Measurements from ENCODE around the gene CFAP74.

The CFAP74 gene

DNA sequence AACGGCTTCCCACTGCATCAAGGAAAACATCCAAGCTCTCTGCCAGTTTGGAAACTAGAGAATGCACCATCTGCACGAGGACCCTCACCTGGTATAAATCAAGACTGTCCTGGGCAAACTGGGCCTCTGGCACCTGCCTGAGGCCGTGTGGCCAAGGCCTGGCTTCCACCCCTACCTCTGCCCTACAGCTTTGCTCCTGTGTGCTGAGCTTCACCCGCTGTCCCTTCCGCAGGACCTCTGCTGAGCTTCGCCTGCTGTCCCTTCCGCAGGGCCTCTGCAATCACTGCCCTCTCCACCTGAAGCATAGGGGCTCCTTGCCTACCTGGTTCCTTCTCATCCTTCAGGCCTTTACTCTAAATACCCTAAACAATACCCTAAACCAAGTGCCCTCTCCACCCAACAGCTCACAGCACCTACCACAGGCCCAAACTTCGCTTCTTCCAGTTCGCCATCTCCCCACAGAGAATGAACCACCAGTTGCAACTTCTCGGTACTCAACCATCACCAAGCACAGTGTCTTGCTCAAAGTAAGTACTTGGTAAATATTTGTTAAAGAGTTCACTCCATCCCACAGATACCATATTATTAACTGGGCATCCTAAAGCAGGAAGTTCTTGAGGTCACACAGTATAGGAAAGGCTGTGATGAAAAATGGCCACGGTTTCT is 131.1 kb downstream of the CFAP74 start:
- Histone ChIP-seq H3K4me3 (ENCODE audit: low read length) (no peak overlapping the region), H3K36me3 (ENCODE audit: control insufficient read depth, insufficient read depth, low read length) (peaks cover 8% of the 10 kb centered on the region), H3K4me1 (ENCODE audit: control insufficient read depth, insufficient read depth, low read length) (peaks cover 4% of the 10 kb centered on the region), H3K9ac (ENCODE audit: low read length) (no peak overlapping the region), H3K27ac (ENCODE audit: low read depth, low read length) (no peak overlapping the region), H3K27me3 (ENCODE audit: control insufficient read depth, insufficient read depth, low read length) (no peaks in the 10 kb centered on the region)

All from rectal smooth muscle tissue (tissue), 1 donor.